CD14-positive monocyte (primary cell): ENCODE results near the gene NDFIP1. TPM values are rescaled to one million over a fixed set of nuclear protein-coding genes. Genes with fewer than 3 reads are reported as not detected.

Experiments
- DNase-seq, 3 donors: peaks; one replicate each; pipeline ENCODE4 v3.0.0-alpha.2; 2011 to 2022
- H2AFZ ChIP-seq: 2 replicates; pipeline ENCODE4 v1.6.0; 2012; ENCODE audit warnings: mild to moderate bottlenecking, low read depth, low read length, inconsistent platforms; ENCODE audit not compliant: insufficient read depth, poor library complexity, severe bottlenecking
- H3K27ac ChIP-seq, 2 donors: 1 replicate in 1 of 2; 2 replicates in 1 of 2; pipeline ENCODE4 v1.5.1; 2012 to 2013; ENCODE audit warnings: low read length in 2 of 2, control low read depth in 1 of 2, inconsistent platforms in 1 of 2, low read depth in 1 of 2, mild to moderate bottlenecking in 1 of 2
- H3K27me3 ChIP-seq, 2 donors: one replicate each; pipeline versions ENCODE4 v1.6.0 to v1.6.1; 2011 to 2013; ENCODE audit warnings: low read length in 2 of 2; ENCODE audit not compliant: control insufficient read depth in 2 of 2, insufficient read depth in 2 of 2
- H3K36me3 ChIP-seq, 2 donors: replicated peaks in 1 of 2; 1 replicate in 1 of 2; 2 replicates in 1 of 2; pipeline versions ENCODE4 v1.5.1 to v1.6.1; 2012 to 2013; ENCODE audit warnings: low read length in 2 of 2, control low read depth in 1 of 2, inconsistent platforms in 1 of 2, mild to moderate bottlenecking in 1 of 2; ENCODE audit not compliant: insufficient read depth in 2 of 2, control insufficient read depth in 1 of 2
- H3K4me1 ChIP-seq, 2 donors: 1 replicate in 1 of 2; 2 replicates in 1 of 2; pipeline versions ENCODE4 v1.5.1 to v1.6.1; 2012 to 2013; ENCODE audit warnings: low read length in 2 of 2, control low read depth in 1 of 2, inconsistent platforms in 1 of 2, mild to moderate bottlenecking in 1 of 2, moderate library complexity in 1 of 2; ENCODE audit not compliant: insufficient read depth in 2 of 2, control insufficient read depth in 1 of 2
- H3K4me2 ChIP-seq: replicated peaks from 2 replicates; pipeline ENCODE3; 2012; ENCODE audit warnings: low read length, moderate library complexity, mild to moderate bottlenecking; ENCODE audit not compliant: poor library complexity, severe bottlenecking; ENCODE audit errors: extremely low read depth
- H3K4me3 ChIP-seq, 3 experiments: fragments of 200-600 bp in 1 of 3; sonication (generic) in 1 of 3; replicated peaks in 1 of 3; 1 replicate in 2 of 3; 2 replicates in 1 of 3; pipeline ENCODE4 v1.5.1; 2011 to 2013; ENCODE audit warnings: low read length in 3 of 3, mild to moderate bottlenecking in 3 of 3, control low read depth in 2 of 3, low read depth in 2 of 3, inconsistent platforms in 1 of 3, moderate library complexity in 1 of 3
- H3K79me2 ChIP-seq: 2 replicates; pipeline ENCODE4 v1.6.0; 2012; ENCODE audit warnings: mild to moderate bottlenecking, control low read depth, inconsistent platforms, low read length, moderate library complexity; ENCODE audit not compliant: insufficient read depth
- H3K9ac ChIP-seq: 2 replicates; pipeline ENCODE4 v1.6.0; 2017; ENCODE audit warnings: low read length, mild to moderate bottlenecking; ENCODE audit not compliant: insufficient read depth, poor library complexity, severe bottlenecking
- H3K9me3 ChIP-seq, 2 donors: replicated peaks in 1 of 2; 1 replicate in 1 of 2; 2 replicates in 1 of 2; pipeline versions ENCODE4 v1.5.1 to v1.6.1; 2012 to 2013; ENCODE audit warnings: low read length in 2 of 2, control low read depth in 1 of 2; ENCODE audit not compliant: control insufficient read depth in 1 of 2, insufficient read depth in 1 of 2
- H4K20me1 ChIP-seq: 2 replicates; pipeline ENCODE4 v1.6.0; 2012; ENCODE audit warnings: mild to moderate bottlenecking, low read length, control low read depth, moderate library complexity; ENCODE audit not compliant: insufficient read depth
- H3K27ac Mint-ChIP-seq, 7 donors: one replicate each; pipeline ENCODE4 v1.8.0; 2020; ENCODE audit warnings: mild to moderate bottlenecking in 7 of 7, mixed read lengths in 7 of 7, moderate library complexity in 6 of 7, inconsistent platforms in 2 of 7
- H3K27me3 Mint-ChIP-seq, 3 donors: one replicate each; pipeline ENCODE4 v1.8.0; 2021 to 2022; ENCODE audit warnings: low read depth in 3 of 3, mild to moderate bottlenecking in 3 of 3, mixed read lengths in 3 of 3, moderate library complexity in 3 of 3, inconsistent platforms in 1 of 3
- H3K36me3 Mint-ChIP-seq, 2 donors: one replicate each; pipeline ENCODE4 v1.8.0; 2020; ENCODE audit warnings: mixed read lengths in 2 of 2, inconsistent platforms in 1 of 2, mild to moderate bottlenecking in 1 of 2
- H3K4me1 Mint-ChIP-seq: one replicate; pipeline ENCODE4 v1.8.0; 2020; ENCODE audit warnings: mild to moderate bottlenecking, mixed read lengths
- H3K4me3 Mint-ChIP-seq, 2 donors: one replicate each; pipeline ENCODE4 v1.8.0; 2020; ENCODE audit warnings: mild to moderate bottlenecking in 2 of 2, mixed read lengths in 2 of 2, moderate library complexity in 1 of 2
- H3K9me3 Mint-ChIP-seq, 7 donors: one replicate each; pipeline ENCODE4 v1.8.0; 2020 to 2022; ENCODE audit warnings: mixed read lengths in 7 of 7, mild to moderate bottlenecking in 6 of 7, moderate library complexity in 6 of 7, inconsistent platforms in 2 of 7
- CTCF ChIP-seq: fragments of 200-600 bp; IDR thresholded peaks from one replicate; pipeline ENCODE4 v1.8.0; 2022; ENCODE audit warnings: antibody characterized with exemption, mild to moderate bottlenecking
- WGBS: methylation state at CpG from one replicate; pipeline ENCODE4 v1.1.5; 2013; ENCODE audit warnings: missing lambda C conversion rate; ENCODE audit not compliant: insufficient coverage; 5-methylcytosine and 5-hydroxymethylcytosine counted together
- intact Hi-C, 2 donors: fragments of 100-400 bp; cut with micrococcal nuclease; formaldehyde crosslinking; loops; one replicate each; pipeline versions ENCODE4 v1.15.0 to v1.15.1; 2023
- polyA plus RNA-seq, 3 donors: library from polyadenylated mRNA; depleted of rRNA in 1 of 3; unstranded in 2 of 3; stranded (reverse) in 1 of 3; fragments of 300-500 nt in 2 of 3; fragments of >200 nt in 1 of 3; fragmentation: Illumina TruSeq in 2 of 3; gene quantifications; 1 replicate in 2 of 3; 2 replicates in 1 of 3; pipeline ENCODE4 v1.2.3, GENCODE V29; 2012 to 2021

NDFIP1 gene
- polyA plus RNA-seq, 3 donors = 18.4 to 44.4 (median 44.0) TPM

- H3K4me1 Mint-ChIP-seq = peaks cover 8% of the 10 kb centered on the region
- no peak overlapping the region for H3K4me2 ChIP-seq
- H2AFZ ChIP-seq = peak overlapping the region; percentile 7
- no peak overlapping the region for H3K9ac ChIP-seq
- no peaks in the 10 kb centered on the region for H4K20me1 ChIP-seq
- H3K27me3 ChIP-seq = no peaks in the 10 kb centered on the region
- no peak overlapping the region for H3K4me3 ChIP-seq
- no peak for TF ChIP-seq CTCF
- no peak for DNase-seq
- peaks cover 4 to 10% (median 5%) of the 10 kb centered on the region in 3 donors for H3K27me3 Mint-ChIP-seq
- H3K79me2 ChIP-seq = no peaks in the 10 kb centered on the region
- H3K27ac Mint-ChIP-seq = peak overlapping the region in 1 of 7 donors; percentile 15
- intact Hi-C loops = no loop called here
- no peaks in the 10 kb centered on the region for H3K36me3 ChIP-seq
- peaks cover 0 to 8% of the 10 kb centered on the region in 2 donors for H3K4me1 ChIP-seq
- H3K9me3 Mint-ChIP-seq = peaks cover 0 to 1% (median 0%) of the 10 kb centered on the region in 7 donors
- 79% methylated on average over 3 of the region's 4 CpGs for WGBS
- H3K27ac ChIP-seq = no peak overlapping the region
- no peaks in the 10 kb centered on the region for H3K36me3 Mint-ChIP-seq
- H3K4me3 Mint-ChIP-seq = no peak overlapping the region
- no peaks in the 10 kb centered on the region for H3K9me3 ChIP-seq
Observed at GRCh38 chr5:142095035-142095434, 13.5 kb upstream of the NDFIP1 start.

DNA sequence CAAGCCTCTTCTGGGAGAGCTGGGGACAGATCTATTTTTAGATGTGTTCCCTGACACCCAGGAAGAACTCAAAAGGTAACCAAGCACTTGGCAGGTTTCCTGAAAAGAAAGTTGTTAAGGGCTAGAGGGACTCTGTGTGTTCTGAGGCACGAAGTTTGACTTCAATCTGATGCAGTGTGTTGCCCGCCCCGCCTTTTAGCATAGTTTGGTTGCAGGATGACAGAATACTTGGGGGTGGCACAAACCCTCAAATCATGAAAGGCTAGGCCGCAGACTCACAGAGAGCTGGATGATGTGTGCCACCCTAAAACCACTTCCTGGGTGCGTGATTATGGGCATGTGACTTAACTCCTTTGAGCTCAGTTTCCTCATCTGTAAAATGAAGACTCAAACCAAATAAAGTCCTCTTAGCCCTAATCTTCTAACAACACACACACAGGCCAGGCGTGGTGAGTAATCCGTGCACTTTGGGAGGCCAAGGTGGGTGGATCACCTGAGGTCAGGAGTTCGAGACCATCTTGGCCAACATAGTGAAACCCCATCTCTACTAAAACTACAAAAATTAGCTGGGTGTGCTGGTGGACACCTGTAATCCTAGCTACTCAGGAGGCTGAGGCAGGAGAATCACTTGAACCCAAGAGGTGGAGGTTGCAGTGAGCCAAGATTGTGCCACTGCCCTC lies 12.8 kb upstream of the NDFIP1 start:
- Histone ChIP-seq H3K4me1 (peaks cover 0 to 8% of the 10 kb centered on the region in 2 donors), H3K9ac (no peak overlapping the region), H4K20me1 (no peaks in the 10 kb centered on the region), H2AFZ (peak overlapping the region; percentile 7), H3K9me3 (peaks cover 1 to 5% of the 10 kb centered on the region in 2 donors), H3K79me2 (no peaks in the 10 kb centered on the region), H3K36me3 (no peaks in the 10 kb centered on the region), H3K27ac (no peak overlapping the region), H3K4me3 (no peak overlapping the region), H3K27me3 (no peaks in the 10 kb centered on the region), H3K4me2 (no peak overlapping the region)
- Mint-ChIP-seq H3K27ac (peak overlapping the region in 1 of 7 donors; percentile 54), H3K27me3 (peaks cover 4 to 10% (median 5%) of the 10 kb centered on the region in 3 donors), H3K4me3 (no peak overlapping the region), H3K36me3 (no peaks in the 10 kb centered on the region), H3K9me3 (peaks cover 2 to 8% (median 4%) of the 10 kb centered on the region in 7 donors), H3K4me1 (peaks cover 8% of the 10 kb centered on the region)
- WGBS = 100% methylated on average over 2 of the region's 8 CpGs
- TF ChIP-seq CTCF = no peak
- peak in 1 of 3 donors; percentile 24 for DNase-seq
- intact Hi-C loops = no loop called here
